Measurements from ENCODE around the gene HDAC4.

HDAC4 gene

DNA sequence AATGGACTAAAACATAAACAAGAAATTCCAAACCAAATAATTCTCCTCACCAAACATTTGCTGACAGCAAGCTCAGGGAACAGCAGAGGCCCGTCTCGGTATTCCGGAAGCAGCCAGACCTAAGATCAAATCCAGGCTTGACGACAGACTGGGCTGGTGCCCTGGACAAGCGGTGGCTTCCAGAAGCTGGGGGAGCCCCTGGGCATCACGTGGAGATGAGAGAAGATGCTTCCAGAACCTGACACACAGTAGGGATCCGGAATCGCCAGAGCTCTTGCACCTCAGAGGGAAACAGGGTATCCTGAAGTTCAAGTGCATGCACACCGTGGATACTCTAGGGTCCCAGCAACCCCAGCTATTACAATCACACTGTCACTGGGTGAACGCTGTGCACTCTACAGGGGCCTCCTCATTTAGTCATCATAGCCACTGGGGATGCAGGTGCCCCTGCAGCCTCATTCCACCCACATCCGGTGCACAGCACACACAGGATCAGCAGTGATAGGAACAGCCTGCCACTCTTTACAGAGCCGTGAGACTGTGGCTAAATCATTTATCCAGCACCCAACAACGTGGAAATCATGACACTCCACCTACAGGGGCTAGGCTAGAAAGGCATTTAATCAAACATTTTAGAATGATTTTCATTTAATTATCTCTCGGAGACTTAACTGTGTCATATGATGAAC lies 102.6 kb downstream of the HDAC4 start:
- in situ Hi-C loops (cut with MboI; ENCODE audit: low sequenced_read_pairs, unreplicated experiment): no loop called here
- no peak for DNase-seq (ENCODE audit: low spot score)
- TF ChIP-seq, protein P1, sequence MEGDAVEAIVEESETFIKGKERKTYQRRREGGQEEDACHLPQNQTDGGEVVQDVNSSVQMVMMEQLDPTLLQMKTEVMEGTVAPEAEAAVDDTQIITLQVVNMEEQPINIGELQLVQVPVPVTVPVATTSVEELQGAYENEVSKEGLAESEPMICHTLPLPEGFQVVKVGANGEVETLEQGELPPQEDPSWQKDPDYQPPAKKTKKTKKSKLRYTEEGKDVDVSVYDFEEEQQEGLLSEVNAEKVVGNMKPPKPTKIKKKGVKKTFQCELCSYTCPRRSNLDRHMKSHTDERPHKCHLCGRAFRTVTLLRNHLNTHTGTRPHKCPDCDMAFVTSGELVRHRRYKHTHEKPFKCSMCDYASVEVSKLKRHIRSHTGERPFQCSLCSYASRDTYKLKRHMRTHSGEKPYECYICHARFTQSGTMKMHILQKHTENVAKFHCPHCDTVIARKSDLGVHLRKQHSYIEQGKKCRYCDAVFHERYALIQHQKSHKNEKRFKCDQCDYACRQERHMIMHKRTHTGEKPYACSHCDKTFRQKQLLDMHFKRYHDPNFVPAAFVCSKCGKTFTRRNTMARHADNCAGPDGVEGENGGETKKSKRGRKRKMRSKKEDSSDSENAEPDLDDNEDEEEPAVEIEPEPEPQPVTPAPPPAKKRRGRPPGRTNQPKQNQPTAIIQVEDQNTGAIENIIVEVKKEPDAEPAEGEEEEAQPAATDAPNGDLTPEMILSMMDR (IDR thresholded peaks at IDR 0.05; ENCODE audit: borderline replicate concordance, control extremely low read depth, extremely low read depth, insufficient read depth, missing control alignments): no peak

DNA sequence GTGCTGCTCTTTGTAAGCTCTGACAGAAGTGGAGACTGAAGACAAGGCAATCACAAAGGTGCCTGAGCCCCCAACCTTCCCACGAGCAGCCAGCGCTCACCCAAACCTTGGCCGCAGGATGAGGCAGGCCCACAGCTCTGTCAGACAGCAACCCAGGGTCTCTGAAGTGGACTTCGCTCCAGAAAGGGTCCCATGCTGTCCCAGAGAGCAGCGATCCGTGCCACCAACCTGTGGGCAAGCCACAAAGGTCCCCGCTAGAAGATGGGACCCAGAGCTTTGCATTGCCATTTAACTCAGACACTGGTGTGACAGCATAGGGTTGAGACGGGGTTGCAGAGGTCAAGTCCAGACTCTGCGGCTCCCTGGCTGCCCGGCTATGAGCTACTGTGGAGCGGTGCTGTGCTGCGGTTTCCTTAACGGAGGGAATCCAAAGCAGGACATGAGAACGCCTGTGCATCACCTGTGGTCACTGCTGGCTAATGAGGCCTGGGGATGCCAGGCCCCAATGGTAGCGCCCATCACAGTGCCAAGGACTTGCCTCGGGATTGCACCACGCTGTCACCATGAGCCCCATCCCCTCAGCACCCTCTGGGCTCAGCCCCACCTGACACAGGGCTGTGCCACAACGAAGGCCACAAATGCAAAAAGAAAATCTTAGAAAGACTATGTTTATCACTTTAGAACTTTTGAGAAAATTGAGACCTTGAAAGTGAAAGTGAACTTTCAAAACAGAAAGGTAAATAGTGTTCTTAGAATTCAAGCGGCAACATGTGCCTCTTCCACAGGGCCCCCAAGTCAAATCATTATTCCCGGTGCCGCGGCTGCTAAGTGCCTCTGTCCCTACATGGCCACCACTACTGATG lies 103.4 kb downstream of the HDAC4 start:
- in situ Hi-C loops (cut with MboI; ENCODE audit: low sequenced_read_pairs, unreplicated experiment): no loop called here
- TF ChIP-seq, protein P1 (IDR thresholded peaks at IDR 0.05; ENCODE audit: borderline replicate concordance, control extremely low read depth, extremely low read depth, insufficient read depth, missing control alignments): no peak
- no peak for DNase-seq (ENCODE audit: low spot score)

DNA sequence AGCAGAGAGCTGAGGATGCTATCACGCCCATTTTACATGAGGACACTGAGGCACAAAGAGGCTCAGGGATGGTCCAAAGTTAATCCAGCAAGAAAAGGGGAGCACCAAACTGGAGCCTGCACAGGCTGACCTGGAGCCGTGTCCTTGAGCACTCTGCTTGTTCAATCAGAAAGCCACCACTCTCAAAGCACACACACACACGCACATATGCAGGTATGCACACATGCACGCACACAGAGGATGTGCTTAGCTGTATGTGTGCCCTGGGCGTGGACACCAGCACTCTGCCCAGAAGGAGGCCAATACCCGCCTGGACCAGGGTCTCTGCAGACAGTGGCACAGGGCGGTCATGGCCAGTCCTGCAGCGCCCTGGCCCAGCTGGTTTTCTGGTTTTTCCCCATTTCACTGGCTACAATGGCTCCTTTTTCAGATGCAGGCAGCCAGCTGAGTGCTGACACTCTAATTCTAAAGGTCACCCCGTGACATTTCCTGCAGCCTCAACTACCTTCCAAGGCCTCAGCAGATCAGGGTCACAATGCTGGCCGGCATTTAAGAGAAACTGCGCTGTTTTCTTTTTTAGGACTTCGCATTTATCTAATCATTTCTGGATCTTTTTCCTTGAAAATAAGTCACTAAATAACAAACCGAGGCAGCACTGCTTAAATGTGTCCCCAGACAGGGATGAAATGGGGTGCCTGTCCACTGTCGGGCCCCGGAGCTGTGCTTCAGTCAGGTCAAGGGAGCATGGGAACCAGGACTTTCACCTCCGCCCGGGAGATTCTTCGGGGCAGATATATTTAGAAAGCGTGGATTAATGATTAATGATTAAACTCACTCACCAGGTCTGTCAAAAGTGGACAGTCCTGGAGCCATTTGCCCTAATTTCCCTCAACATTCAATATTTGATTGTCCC lies 104.5 kb downstream of the HDAC4 start:
- DNase-seq (ENCODE audit: low spot score): no peak
- in situ Hi-C loops (cut with MboI; ENCODE audit: low sequenced_read_pairs, unreplicated experiment): no loop called here
- TF ChIP-seq, protein P1 (IDR thresholded peaks at IDR 0.05; ENCODE audit: borderline replicate concordance, control extremely low read depth, extremely low read depth, insufficient read depth, missing control alignments): no peak

DNA sequence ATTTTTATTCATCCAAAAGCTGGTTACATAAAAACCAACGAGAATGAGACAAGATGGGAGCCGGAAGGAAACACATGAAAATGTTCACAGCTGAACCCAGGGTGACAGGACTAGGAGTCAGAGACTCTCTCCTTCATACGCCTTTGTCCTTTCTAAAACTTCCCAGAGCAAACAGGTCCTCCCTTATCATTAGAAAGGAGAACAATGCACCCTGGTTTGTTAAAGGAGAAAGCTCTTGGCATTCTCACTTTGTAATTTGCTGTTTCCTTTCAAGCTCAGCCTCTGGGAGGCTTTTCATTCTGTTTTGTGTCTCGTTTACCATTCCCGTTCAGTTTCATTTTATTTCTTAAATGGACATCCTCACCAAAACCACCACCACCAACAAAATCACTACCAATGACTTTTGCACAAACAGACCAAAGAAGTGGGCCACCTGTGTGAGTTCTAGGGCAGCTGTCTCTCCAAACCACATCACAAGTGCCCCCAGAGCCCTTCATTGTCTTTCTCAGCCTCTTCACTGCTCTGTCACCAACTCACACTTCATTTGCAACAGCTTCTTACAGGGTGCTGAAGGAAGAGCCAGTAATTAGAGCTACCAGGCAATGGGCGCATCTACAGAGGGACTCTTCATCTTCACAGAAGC lies 105.3 kb downstream of the HDAC4 start:
- no peak for DNase-seq (ENCODE audit: low spot score)
- in situ Hi-C loops (cut with MboI; ENCODE audit: low sequenced_read_pairs, unreplicated experiment): no loop called here
- TF ChIP-seq, protein P1 (IDR thresholded peaks at IDR 0.05; ENCODE audit: borderline replicate concordance, control extremely low read depth, extremely low read depth, insufficient read depth, missing control alignments): no peak

DNA sequence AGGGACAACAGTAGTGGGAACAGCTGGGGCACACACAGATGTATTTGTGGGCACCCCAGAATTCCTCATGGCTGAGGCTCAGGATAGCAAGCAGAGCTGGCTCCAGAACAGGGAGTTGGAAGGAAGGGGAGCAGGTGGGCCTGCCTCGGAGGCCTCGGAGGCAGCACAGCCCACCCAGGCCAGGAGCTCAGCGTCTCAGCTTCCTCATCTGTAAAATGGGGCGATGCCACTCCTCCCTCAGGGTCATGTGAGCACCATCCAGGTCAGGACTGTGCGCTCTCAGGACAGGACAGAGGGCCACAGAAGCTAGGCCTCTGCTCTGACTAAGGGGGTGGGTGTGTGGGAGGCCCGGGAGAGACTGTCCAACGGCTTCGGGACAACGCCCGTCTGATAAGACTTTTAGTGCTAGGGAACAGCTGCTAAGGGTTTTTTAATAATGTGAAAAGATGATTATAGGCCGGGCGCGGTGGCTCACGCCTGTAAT lies 106.2 kb downstream of the HDAC4 start:
- in situ Hi-C loops (cut with MboI; ENCODE audit: low sequenced_read_pairs, unreplicated experiment): no loop called here
- TF ChIP-seq, protein P1 (IDR thresholded peaks at IDR 0.05; ENCODE audit: borderline replicate concordance, control extremely low read depth, extremely low read depth, insufficient read depth, missing control alignments): no peak
- no peak for DNase-seq (ENCODE audit: low spot score)

Data from GM13976 (cell line).